Activated effector memory CD4-positive, alpha-beta T cell treated with Interleukin-2 at 50 U/mL for 16 hours (primary cell): ENCODE results near the gene MYL10.
"Not testable (repeated sequence)": the region's sequence is repeated elsewhere in the genome, so short reads cannot be mapped to it uniquely, and the experiment has no call there.

Source experiments
- DNase-seq: peaks from one replicate; pipeline ENCODE4 v3.0.0-alpha.2; 2020

The MYL10 gene

DNA sequence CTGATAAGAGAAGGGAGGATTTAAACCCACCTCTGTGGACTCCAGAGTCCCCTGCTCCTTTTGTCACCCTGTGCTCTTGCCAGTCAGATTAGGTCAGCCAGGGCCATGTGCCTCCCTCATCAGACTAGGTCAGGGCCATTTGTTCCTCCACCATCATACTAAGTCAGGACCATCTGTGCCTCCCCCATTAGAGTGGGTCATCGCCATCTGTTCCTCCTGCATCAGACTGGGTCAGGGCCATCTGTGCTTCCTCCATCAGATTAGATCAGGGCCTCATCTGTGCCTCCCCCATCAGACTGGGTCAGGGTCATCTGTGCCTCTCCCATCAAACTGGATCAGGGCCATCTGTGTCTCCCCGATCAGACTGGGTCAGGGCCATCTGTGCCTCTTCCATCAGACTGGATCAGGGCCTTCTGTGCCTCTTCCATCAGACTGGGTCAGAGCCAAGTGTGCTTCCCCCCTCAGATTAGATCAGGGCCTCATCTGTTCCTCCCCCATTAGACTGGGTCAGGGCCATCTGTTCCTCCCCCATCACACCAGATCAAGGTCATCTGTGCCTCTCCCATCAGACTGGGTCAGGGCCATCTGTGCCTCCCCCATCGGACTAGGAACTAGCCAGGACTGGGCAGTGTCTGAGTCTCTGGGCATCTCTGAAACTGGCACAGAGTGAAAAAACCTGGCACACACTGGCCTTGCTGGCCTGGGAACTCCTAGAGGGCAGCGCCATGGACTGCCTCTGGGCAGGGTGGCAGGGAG is 11.5 kb downstream of the MYL10 start:
- no peak for DNase-seq

DNA sequence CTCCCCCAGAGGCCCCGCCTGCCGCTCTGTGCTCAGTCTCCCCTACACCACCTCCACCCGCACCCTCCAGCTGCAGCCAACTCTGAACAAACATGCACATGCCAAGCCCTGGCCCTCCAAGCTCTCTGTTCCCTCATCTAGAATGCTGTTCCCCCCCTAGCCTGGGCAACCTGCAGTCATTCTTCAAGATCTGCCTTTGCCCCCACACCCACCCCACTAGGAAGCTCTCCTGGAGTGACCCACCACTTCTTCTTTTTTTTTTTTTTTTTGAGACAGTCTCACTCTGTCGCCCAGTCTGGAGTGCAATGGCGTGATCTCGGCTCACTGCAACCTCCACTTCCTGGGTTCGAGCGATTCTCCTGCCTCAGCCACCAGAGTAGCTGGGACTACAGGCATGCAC is 13.7 kb downstream of the MYL10 start:
- no peak for DNase-seq

DNA sequence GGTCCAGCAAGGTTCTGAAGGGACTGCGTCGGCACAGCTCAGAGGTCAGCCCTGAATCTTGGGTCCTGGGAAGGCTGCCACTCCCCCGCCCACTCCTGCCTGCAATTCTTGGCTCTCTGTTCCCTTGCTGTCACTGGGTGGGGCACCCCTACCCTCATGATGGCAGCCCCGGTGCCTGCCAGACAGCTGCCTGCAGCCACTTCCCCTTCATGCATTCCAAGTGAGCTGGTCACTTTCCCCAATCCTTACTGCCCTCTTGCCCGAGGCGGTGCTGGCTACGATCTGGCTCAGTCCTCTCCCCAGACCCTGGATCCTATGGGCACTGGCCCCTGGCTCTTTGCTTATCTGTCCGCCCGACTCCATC is 14.2 kb downstream of the MYL10 start:
- DNase-seq: no peak

DNA sequence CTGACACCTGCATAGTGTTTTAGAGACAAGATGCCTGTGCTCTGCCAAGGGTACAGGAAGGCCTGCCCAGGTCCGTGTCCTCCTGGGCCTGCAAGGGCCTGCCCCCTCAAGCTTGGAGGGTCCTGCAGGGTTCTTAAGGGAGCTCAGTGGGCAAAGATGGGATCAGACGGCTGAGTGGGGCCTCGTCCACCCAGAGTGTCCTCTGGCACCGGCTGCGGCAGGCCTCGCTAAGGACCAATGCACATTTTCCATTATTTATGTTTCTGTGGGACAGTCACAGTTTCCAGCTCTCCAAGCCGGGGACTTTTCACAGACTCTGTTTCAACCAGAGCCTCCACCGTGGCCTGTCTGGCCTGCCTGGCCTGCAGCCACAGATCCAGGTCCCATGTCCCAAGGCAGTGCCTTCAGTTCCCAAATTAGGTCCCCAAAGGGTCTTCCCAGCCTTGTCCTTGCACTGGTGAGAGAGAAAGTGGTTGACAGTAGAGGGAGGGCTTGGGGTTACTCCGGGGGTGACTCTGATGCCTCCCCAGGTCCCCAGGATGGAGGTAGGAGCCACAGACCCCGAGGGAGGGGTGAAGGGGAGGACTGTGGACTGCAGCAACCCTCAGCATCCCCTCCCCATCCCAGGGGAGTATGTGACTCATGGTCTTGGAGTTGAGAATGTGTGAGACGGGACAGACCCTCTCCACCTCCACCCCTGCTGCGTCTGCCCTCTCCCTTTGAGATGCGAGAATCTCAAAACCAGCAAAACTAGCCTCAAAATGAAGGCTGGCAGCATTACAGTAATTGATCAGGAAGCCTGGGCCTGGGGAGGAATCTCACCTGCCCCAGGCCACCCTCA is 14.8 kb downstream of the MYL10 start:
- DNase-seq: no peak

DNA sequence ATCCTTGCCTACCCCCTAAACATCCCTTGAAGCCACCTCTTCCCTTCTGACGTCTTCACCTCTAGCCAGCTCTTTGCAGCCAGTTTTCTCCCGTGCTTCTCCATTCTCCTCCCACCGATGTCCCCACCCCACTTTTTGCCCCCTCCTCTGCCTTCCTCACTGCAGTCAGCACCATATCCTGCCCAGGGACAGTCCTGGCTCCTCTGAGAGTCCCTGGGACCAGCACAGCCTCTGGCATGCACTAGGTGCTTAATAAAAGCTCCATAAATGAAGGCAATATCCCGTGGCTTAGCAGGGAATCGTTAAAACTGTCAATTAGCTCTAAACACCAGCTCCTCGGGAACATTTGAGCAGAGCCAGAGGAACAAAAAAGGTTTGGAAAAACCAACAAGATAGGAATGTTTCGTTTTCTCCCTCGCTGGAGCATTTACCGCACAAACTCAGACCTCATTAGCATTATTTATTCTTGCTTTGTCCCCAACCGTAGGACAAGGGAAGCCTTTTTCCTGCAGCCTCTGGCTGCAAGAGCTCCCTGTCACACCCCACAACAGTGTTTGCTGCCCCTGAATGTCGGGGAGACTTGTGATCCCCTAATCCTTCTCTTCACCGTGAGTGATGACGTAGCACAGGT is 16.1 kb downstream of the MYL10 start:
- no peak for DNase-seq

DNA sequence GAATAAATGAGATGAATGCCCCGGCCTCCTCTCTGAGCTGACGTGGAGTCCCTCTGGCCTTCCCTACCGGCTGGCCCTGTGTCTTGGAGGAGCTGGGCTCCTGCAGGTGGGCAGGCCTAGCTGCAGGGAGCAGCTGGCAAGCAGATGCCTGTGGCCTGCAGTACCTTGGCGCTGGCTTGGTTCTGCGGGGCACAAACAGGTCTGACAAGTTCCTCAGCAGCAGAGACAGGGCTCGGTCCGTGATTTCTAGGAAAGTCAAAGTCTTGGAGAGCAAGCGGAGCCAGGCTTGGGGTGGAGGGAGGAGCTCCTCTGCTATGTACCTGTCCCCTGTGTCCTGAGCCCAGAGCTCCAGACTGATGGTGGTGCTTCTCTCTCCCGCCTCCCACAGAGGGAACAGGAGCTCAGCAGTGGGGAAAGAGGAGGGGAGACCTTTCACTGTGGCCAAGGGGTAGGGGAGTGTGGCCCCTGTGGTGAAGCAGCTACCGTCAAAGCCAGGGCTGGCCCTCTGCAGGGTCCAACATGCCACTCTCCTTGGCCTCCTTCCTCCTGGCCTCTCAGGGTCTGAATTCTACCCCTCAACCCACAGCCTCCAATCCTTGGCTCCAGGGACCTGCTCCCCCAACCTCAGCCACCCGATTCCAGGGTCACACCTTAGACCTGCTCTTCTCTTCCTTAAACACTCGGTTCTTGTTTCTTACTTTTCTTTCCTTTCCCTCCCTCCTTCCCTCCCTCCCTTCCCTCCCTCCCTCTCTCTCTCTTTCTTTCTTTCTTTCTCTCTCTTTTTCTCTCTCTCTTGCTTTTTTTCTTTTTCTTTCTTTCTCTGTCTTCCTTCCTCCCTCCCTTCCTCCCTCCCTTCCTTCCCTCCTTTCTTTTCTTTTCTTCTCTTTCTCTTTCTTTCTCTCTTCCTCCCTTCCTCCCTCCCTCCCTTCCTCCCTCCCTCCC is 20.1 kb downstream of the MYL10 start:
- DNase-seq: no peak

DNA sequence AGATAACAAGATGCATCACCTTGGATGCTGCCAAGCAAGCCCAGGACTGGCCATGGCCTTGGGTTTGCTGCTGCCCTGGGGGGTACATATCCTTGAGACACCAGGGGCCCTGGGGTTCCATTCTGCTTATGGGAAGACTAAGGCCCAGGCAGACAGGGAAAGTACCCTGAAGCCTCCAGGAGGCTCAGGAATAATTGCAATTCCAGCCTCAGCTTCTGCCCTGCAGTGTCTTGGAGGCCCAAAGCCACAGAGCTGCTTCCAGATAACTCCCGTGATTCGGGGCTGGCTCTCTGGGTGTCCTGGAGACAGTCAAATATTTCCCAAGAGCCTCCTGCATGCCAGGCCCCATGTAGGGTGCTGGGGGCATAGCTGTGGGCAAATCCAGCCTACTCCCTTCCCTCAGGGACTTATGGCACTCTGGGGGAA is 22.6 kb downstream of the MYL10 start:
- DNase-seq: no peak

DNA sequence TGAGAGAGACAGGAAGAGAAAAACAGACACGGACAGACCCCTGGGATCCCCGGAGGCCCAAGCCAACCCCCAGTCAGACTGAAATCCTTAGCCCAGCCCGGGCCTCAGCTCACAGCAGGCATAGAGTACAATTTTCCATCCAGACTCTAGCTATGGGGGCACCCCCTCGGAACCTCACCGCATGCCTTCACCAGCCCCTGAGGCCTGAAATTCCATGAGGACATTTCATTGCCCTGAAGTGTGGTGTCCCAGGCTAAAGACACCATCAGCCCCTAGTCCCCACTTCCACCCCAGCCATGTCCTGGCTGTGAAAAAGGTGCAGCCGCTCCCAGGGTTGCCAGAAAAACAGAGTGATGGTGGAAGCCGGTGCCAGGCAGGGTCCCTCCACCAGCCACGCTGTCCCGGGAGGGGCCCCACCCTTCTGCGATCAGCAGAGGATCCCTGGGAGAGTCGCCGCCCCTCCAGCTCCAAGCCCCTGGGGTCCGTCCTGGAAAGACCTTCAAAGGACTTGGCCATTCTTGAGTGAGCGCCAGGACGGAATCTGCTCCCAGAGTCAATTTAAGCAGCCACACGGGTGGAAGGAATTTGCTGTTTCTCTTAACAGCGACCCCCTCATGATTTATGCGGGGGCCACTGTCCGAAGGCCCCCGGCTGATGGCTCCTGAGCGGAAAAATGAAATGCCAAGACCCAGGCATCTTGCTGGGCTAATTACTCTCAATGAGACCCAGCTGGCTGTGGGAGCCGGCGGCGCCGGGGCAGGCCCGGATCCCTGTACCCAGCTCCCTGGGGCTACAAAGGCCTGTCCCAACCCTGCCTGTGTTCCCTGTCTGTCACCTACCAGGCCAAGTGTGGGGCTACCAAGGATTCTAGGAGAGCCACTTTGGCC is 23.2 kb downstream of the MYL10 start:
- DNase-seq: no peak

DNA sequence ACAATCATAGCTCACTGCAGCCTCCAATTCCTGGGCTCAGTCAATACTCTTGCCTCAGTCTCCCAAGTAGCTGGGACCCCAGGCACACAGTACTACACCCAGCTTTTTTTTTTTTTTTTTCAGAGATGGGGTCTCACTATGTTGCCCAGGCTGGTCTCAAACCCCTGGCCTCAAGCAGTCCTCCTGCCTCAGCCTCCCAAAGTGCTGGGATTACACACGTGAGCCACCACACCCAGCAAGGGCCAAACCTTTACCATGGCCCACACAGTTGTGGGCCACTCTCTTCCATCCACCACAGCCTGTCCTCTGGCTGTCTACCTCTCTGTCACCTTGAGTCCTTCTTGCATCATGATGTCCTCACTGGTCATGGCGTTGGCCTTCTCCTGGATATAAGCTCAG is 24.2 kb downstream of the MYL10 start:
- DNase-seq: not testable (repeated sequence)

DNA sequence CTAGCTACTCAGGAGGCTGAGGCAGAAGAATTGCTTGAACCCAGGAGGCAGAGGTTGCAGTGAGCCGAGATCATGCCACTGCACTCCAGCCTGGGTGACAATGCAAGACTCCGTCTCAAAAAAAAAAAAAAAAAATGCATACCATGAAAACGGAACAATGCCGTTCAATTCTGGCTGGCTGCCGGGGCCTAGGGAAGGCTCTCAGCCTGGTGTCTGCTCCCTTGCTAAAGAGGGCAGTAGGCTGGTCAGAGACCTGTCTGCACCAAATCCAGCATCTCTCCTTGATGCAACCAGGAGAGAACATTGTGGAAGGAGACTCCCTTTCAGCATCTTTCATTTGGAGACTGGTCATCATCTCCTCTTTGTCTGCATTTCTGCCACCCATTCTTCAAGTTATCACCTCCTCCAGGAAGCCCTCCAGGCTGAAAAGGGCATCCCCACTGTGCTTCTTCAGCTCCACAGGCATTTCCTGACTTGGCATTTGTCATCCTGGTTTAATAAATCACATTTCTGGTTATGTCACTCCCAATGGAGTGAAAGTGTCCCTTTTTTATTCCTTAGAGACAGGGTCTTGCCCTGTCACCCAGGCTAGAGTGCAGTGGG is 24.7 kb downstream of the MYL10 start:
- DNase-seq: no peak

DNA sequence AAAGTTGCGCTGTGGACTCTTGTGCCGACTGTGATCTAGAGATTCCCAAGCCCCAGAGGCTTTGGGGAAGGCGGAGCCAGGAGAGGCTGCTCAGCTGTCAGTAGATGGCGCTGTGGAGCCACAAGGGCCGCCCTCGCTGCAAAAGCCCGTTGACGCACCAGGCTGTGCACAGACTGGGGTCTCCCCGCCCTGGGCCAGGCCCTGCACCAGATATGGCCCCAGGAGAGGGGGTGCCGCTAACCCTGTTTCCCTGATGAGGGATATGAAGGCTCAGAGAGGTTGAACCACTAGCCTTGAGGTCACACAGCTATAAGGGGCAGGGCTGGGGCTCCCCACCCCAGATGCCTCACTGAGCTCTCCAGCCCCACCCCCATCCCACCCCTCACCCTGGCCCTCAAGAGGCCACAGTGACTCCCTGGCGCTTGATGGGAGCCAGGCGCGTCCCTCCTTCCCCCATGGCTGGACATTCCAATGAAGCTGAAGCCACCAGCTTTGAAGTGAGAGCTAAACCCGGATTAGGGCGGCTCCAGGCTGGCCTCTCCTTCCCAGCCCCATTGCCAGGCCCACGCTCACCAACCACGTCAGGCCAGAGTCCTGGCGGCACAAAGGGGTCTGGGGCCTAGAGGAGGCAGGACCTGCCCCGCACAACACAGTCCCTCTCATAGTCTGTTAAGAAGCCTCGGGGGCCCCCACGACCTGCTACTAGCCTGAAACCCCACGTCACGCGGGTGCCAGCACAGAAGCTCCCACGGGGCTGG is 26.4 kb downstream of the MYL10 start:
- DNase-seq: peak; percentile 37

DNA sequence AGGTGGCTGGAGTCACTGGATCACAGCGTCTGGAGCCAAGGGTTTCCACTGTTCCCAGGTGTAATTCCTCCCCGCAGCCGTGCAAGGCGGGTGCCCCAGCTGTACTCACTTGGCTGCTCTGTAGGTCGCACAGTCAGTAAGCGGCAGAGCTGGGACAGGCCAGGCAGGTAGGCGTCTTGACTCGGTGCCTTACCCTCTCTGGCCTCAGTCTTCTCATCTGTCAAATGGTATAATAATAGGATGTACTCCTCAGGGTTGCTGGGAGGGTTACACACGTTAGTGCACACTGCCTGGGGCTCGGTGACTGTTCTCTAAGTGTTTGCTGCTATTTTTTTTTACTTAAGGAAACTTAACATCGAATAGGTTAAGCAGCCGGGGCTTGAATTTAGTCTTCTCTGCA is 27.0 kb downstream of the MYL10 start:
- DNase-seq: no peak

DNA sequence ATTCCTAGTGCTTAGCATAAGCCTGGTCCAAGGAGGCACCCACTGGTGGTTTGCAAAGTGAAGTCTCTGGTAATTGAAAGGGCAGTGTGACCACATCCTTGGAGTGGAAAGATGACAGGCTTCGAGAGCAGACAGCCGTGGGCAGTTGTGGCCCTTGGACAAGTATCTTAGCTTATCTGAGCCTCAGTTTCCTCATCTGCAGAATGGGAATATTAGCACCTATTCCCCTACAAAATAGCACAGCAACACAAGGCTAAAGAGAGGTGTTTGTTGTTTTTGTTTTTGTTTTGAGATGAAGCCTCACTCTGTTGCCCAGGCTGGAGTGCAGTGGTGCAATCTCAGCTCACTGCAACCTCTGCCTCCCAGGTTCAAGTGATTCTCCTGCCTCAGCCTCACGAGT is 29.3 kb downstream of the MYL10 start:
- DNase-seq: no peak

DNA sequence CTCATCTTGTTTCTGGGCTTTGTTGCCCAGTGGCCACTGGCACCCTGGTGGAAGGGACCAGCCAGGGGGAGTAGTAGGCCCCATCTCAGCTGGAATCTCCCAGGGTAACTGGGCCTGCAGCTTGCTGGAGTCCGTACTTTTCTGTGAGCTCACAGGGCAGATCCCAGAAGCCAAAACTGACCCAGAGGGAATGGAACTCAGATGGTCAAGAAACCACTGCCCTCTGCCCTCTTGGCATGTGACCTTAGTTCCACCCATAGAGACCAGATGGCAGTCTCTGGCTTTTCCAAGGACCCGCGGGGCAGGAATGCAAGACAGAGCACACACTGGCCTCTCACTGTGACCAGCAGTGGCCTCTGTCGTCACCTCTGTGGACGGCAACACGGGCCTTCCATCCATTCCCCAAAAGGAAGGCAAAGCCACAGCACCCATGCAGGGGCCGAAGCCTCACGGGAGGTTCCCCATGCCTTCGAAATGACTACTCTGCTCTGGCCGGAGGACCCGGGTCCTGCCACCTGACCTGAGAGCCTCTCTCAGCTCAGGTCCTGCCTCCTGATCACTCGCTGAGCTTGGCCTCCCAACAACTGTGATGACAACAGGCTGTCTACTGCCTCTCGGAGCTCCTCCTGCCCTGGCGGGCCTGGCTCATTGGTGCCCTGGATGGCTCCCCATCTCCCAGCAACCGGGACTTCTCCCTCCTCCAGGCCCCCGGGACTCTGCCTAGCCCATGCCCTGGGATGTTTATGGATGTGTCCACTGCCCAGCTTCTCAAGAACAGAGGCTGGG is 29.9 kb downstream of the MYL10 start:
- DNase-seq: no peak

DNA sequence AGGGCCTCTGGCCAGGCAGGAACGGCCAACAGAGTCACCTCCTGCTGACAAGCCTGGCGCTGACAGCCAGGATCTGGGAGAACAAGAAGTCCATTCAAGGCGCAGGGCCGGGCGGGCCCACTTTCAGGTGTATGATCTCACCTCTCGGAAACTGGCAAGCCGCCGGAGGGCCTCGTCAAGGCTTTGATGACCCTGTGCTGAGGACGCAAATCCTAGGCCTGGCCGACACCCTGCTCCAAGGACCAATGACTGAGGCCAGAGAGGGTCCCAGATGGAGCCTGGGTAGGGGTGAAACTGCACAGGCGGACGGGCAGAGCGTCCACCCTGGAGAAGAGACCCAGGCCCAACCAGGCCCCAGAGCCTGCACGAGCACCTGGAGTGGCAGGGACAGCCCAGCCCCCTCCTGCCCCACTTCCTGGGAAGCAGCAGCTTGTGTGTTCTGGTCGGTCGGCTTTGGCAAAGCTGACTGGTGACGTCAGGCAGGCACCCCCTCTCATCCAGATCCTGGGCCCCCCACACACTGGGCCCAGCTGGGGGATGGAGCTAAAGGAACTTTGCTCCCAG is 30.6 kb downstream of the MYL10 start:
- DNase-seq: no peak

DNA sequence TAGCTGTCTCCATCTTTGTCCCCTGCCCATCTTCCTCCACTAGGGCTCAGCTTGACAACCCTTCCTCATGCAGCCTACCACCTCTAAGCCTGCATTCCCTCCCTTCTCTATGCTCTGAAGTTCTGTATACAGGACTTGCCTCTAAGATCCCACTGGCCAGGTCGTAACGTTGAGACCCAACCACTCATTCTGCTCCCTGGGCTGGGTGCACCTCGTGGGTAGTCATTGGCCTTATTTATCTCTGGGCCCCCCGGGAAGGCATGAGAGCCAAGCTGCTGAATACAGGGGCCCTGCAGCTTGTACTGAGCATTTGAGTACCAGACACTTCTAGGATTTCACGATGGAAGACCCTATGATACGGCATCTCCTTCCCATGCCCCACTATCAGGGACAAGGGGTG is 31.2 kb downstream of the MYL10 start:
- no peak for DNase-seq

DNA sequence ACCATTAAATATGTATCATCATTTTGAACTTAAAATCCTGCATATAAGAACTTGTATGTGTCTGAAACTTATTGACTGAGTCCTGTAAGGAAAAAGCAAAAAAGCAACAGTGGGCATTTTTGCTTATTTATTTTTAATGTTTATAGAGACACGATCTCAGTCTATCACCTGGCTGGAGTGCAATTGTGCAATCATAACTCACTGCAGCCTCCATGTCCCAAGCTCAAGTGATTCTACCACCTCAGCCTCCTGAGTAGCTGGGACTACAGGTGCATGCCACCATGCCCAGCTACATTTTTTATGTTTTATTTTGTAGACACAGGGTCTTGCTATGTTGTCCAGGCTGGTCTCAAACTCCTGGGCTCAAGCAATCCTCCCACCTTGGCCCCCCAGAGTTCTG is 32.2 kb downstream of the MYL10 start:
- DNase-seq: no peak

DNA sequence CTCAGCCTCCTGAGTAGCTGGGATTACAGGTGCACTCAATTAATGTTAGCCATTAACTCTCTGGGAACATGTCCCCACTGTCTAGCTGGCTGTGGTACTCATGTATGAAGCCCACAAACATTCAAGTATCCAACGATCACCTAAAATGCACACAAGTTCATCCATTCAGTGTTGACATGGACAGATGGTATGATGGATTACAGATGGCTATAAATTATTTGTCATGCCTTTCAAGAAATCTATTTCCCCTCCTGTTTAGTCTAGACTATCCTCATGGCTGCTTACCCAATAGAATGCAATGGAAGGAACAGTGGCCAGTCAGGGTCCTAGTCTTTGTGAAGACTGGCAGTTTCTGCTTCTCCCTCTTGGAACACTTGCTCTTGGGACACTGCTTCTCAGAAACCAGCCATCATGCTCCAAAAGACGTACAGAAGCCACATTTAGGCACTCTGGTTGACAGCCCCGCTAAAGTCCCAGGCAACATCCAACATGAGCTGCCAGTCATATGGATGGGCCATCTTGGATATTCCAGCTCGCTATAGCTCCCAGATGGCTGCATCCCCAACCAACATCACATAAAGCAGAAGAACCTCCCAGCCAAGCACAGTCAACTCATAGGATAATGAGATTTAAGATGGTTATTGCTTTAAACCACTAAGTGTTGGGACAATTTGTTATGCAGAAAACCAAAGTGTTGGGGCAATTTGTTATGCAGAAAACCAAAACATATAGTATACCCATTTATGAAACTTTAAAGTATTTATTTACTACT is 33.1 kb downstream of the MYL10 start:
- DNase-seq: no peak

DNA sequence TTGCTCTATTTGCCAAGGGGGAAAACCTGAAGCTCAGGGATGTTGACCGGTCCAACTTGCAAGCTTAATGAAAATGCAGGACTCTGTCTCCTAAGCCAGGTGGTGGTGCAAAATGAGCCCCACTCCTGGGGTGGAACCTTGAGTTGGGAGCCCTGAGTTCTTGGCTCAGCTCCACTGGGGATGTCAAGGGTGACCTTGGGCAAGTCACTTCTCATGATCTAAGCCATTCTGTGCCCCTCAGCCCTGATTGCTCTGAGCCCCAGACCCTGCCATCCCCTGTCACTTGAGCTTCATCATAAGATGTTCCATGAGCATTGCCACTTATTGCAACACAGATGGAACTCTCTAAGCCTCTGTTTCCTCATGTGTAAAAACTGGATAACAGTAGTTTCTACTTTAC is 33.9 kb downstream of the MYL10 start:
- no peak for DNase-seq
